A549 (cell line): Measurements from ENCODE around the gene HOATZ.

Experiments used
- CBX8 ChIP-seq: fragments of 200-600 bp; sonication (generic); IDR thresholded peaks from 2 replicates; pipeline ENCODE4 v1.6.1; 2016
- CHD2 ChIP-seq: fragments of 150-350 bp; IDR thresholded peaks from 2 replicates; pipeline ENCODE4 v1.6.1; 2014; ENCODE audit warnings: low read length; ENCODE audit not compliant: partially characterized antibody
- CTCF ChIP-seq: fragments of >200 bp; sonication (Bioruptor Twin); formaldehyde crosslinking; IDR thresholded peaks from 3 replicates; pipeline ENCODE4 v1.5.1; 2016
- FOSL2 ChIP-seq, 2 experiments: fragments of 450-650 bp in 1 of 2; fragments of >200 bp in 1 of 2; sonication (Bioruptor Twin) in 1 of 2; formaldehyde crosslinking; IDR thresholded peaks; 2 replicates each; pipeline versions ENCODE4 v1.5.0 to v1.6.1; 2016 to 2020; ENCODE audit warnings: mild to moderate bottlenecking in 1 of 2, moderate library complexity in 1 of 2
- JUNB ChIP-seq: fragments of >200 bp; sonication (Bioruptor Twin); formaldehyde crosslinking; IDR thresholded peaks from 2 replicates; pipeline ENCODE4 v1.6.1; 2016
- KDM1A ChIP-seq: fragments of 200-600 bp; sonication (generic); IDR thresholded peaks from 2 replicates; pipeline ENCODE4 v1.6.1; 2016; ENCODE audit warnings: low read depth, mild to moderate bottlenecking
- NFE2L2 ChIP-seq: fragments of 150-350 bp; conservative IDR thresholded peaks from 2 replicates; pipeline ENCODE4 v1.6.1; 2014; ENCODE audit warnings: low read length
- NR3C1 ChIP-seq: fragments of >200 bp; sonication (Bioruptor Twin); formaldehyde crosslinking; IDR thresholded peaks from 3 replicates; pipeline ENCODE4 v1.6.1; 2017
- POLR2A ChIP-seq: IDR thresholded peaks from 2 replicates; pipeline ENCODE4 v1.6.1; 2012; ENCODE audit warnings: mild to moderate bottlenecking, low read length
- REST ChIP-seq: fragments of 200-600 bp; sonication (generic); IDR thresholded peaks from 2 replicates; pipeline ENCODE4 v1.6.1; 2016; ENCODE audit warnings: antibody characterized with exemption, mild to moderate bottlenecking, moderate library complexity

- TF ChIP-seq NR3C1 (no peak), POLR2A (0 out of 2 replicates have a peak, but pooled peaks have one; percentile 25), CBX8 (no peak), REST (no peak), CTCF (peak; percentile 27; the same call in 2 of the 3 replicates), NFE2L2 (no peak), JUNB (no peak), FOSL2 (IDR thresholded peaks at IDR 0.05) (no peak), FOSL2 (CRISPR knock-in tag; IDR thresholded peaks at IDR 0.05) (no peak), KDM1A (no peak), CHD2 (no peak)
Observed at GRCh38 chr11:111512296-111513239, 2.0 kb upstream of the HOATZ start, which contains the start of gene BTG4.
